GM12873 (cell line): ENCODE measurements around the gene NPY.
A peak's percentile ranks its signal among the peaks of the same experiment; 100 is the strongest.

Experiments used
- CTCF ChIP-seq: IDR thresholded peaks from 2 replicates; pipeline ENCODE4 v1.5.1; 2012; ENCODE audit warnings: low read depth, mild to moderate bottlenecking, moderate library complexity, low read length, control low read depth; ENCODE audit not compliant: insufficient read depth; ENCODE audit errors: missing control alignments

Gene NPY

GRCh38 chr7:24255139-24255538, 28.9 kb upstream of the NPY start:
- no peak for TF ChIP-seq CTCF

GRCh38 chr7:24271938-24272337, 12.1 kb upstream of the NPY start:
- no peak for TF ChIP-seq CTCF

GRCh38 chr7:24279512-24279911, 4.5 kb upstream of the NPY start:
- no peak for TF ChIP-seq CTCF

- TF ChIP-seq CTCF: no peak
Measured at GRCh38 chr7:24283554-24283896, 465 bp upstream of the NPY start.

- TF ChIP-seq CTCF: no peak
Measured at GRCh38 chr7:24284699-24285506, 913 bp downstream of the NPY start.

GRCh38 chr7:24290004-24290641, 6.1 kb downstream of the NPY start:
- TF ChIP-seq CTCF: peak; percentile 77

GRCh38 chr7:24291271-24291670, 7.3 kb downstream of the NPY start:
- no peak for TF ChIP-seq CTCF
